Muscle layer of duodenum (tissue), 2 donors: ENCODE measurements around the gene RBM17.
"Not testable (repeated sequence)": the region's sequence is repeated elsewhere in the genome, so short reads cannot be mapped to it uniquely, and the experiment has no call there.

Experiments used
- H3K27ac ChIP-seq: one replicate; pipeline ENCODE4 v1.7.0; 2013; ENCODE audit warnings: mild to moderate bottlenecking, low read length
- H3K27me3 ChIP-seq: one replicate; pipeline ENCODE4 v1.7.0; 2013; ENCODE audit warnings: low read depth, mild to moderate bottlenecking, control low read depth, low read length
- H3K36me3 ChIP-seq, 2 donors: one replicate each; pipeline ENCODE4 v1.7.0; 2013; ENCODE audit warnings: low read length in 2 of 2, control low read depth in 1 of 2, mild to moderate bottlenecking in 1 of 2; ENCODE audit not compliant: insufficient read depth in 2 of 2, control insufficient read depth in 1 of 2
- H3K4me1 ChIP-seq, 2 donors: one replicate each; pipeline ENCODE4 v1.7.0; 2013; ENCODE audit warnings: low read length in 2 of 2, mild to moderate bottlenecking in 2 of 2, control low read depth in 1 of 2, moderate library complexity in 1 of 2; ENCODE audit not compliant: insufficient read depth in 2 of 2, control insufficient read depth in 1 of 2
- H3K4me3 ChIP-seq, 2 donors: one replicate each; pipeline ENCODE4 v1.7.0; 2013; ENCODE audit warnings: low read length in 2 of 2, low read depth in 1 of 2, mild to moderate bottlenecking in 1 of 2
- H3K9me3 ChIP-seq, 2 donors: one replicate each; pipeline ENCODE4 v1.7.0; 2013; ENCODE audit warnings: low read length in 2 of 2, control low read depth in 1 of 2, mild to moderate bottlenecking in 1 of 2; ENCODE audit not compliant: control insufficient read depth in 1 of 2
- donor health status: healthy.

RBM17 gene

DNA sequence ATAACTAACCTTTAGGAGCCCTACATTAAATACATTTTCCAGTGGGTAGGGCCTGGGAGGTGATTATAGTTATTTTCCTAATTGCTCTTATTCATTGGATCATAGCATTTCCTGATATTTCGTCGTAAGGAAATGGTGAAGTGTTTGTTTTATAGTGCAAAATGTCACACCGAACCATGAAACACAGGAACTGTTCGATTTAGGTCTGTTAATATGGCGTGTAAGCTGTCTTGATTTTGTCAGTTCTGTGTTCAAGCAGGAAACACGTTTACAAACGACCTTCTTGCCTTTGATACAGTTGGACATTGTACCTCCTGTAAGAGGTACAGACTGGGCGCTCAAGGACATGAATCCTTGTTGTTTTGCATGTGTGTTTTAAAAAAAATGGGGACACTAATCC is 14.8 kb downstream of the RBM17 start:
- Histone ChIP-seq H3K36me3 (peaks cover 37 to 51% of the 10 kb centered on the region in 2 donors), H3K4me3 (no peak overlapping the region), H3K9me3 (no peaks in the 10 kb centered on the region), H3K27ac (no peak overlapping the region), H3K4me1 (no peaks in the 10 kb centered on the region), H3K27me3 (no peaks in the 10 kb centered on the region)

GRCh38 chr10:6107616-6108015 is 18.8 kb downstream of the RBM17 start:
- H3K4me3 ChIP-seq, H3K27ac ChIP-seq, H3K27me3 ChIP-seq, H3K9me3 ChIP-seq, H3K4me1 ChIP-seq: not testable (repeated sequence)
- H3K36me3 ChIP-seq: peaks cover 53 to 66% of the 10 kb centered on the region in 2 donors

DNA sequence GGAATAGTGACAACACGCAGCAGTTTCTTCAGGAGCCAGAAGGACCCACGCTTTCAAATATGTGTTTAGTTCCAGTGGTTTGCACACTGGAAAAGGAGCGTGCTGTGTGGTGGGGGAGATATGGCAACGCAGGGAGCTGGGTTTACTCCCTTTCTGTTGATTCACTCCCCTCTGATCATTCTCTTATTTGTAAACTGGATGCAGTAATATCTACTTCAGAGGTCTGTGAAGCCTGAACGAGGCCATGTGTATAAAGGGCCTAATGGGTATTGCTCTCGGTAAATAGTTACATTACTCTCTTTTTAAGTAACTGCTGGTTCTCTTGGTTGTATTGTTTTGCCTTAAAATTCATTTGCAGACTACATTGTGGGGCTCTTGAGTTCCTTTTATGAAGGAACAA is 19.2 kb downstream of the RBM17 start:
- H3K27ac ChIP-seq: no peak overlapping the region
- peaks cover 56 to 66% of the 10 kb centered on the region in 2 donors for H3K36me3 ChIP-seq
- H3K4me1 ChIP-seq: no peaks in the 10 kb centered on the region
- no peaks in the 10 kb centered on the region for H3K9me3 ChIP-seq
- no peaks in the 10 kb centered on the region for H3K27me3 ChIP-seq
- H3K4me3 ChIP-seq: no peak overlapping the region

DNA sequence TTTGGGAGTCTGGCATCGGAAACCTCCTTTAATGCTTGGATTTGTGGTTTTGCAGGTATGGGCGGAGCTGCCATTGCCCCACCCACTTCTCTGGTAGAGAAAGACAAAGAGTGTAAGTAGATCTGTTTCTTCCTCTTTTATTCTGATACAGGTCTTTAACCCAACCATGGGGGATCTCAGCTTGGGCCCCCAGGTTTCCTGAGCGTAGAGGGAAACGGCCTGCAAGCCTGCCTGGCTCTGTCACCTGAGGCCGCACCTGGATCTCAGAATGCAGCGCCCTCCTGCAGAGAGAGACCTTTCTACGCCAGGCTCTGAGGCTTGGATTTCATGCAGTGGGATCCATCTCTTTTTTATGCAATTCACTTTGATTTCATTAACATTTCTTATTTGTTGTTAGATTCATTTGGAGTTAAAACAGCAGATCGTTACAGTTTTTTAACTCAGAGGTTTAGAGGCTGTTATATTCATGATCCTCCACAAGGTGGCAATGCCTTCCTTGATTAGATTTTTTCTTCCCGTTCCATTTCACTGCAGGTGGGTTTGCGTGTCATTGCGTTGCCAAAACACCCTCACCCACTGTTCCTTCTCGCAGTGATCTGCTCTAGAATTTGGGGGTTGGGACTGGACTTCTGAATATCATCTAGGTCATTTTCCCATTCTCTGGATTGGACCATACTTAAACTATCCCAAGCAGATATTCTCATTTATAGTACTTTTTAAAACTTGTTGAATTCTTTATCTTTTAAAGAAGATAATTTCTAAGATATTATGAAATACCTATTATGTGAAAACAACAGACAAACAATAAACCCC is 20.0 kb downstream of the RBM17 start:
- Histone ChIP-seq H3K27me3 (no peaks in the 10 kb centered on the region), H3K36me3 (peaks cover 64 to 68% of the 10 kb centered on the region in 2 donors), H3K4me1 (no peaks in the 10 kb centered on the region), H3K4me3 (no peak overlapping the region), H3K9me3 (no peaks in the 10 kb centered on the region), H3K27ac (no peak overlapping the region)

- no peak overlapping the region for H3K27ac ChIP-seq
- no peaks in the 10 kb centered on the region for H3K27me3 ChIP-seq
- H3K36me3 ChIP-seq: peaks cover 70 to 73% of the 10 kb centered on the region in 2 donors
- H3K4me1 ChIP-seq: peaks cover 0 to under 1% of the 10 kb centered on the region in 2 donors
- no peaks in the 10 kb centered on the region for H3K9me3 ChIP-seq
- no peak overlapping the region for H3K4me3 ChIP-seq
Observed at GRCh38 chr10:6109444-6109775, 20.6 kb downstream of the RBM17 start.

DNA sequence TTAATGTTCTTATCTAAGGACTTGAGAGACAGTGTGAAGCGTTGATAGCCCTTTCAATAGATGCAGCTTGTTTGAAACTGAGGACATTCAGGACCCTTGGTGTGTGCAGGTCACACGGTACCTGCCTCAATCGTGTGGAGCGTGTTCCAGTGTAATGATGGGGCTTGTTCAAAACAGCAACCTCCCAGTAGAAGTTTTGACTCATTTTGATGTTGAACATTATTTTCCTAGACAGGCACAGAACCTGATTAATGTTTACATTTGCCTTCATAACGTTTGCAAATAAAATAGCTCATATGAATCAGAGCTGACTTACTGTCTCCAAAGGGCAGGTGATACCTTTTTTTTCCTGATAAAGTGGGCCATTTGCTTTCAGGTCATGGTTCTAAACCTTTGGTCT is 21.3 kb downstream of the RBM17 start:
- Histone ChIP-seq H3K27me3 (no peaks in the 10 kb centered on the region), H3K4me1 (peaks cover 0 to 4% of the 10 kb centered on the region in 2 donors), H3K4me3 (no peak overlapping the region), H3K36me3 (peaks cover 74 to 77% of the 10 kb centered on the region in 2 donors), H3K9me3 (no peaks in the 10 kb centered on the region), H3K27ac (no peak overlapping the region)

DNA sequence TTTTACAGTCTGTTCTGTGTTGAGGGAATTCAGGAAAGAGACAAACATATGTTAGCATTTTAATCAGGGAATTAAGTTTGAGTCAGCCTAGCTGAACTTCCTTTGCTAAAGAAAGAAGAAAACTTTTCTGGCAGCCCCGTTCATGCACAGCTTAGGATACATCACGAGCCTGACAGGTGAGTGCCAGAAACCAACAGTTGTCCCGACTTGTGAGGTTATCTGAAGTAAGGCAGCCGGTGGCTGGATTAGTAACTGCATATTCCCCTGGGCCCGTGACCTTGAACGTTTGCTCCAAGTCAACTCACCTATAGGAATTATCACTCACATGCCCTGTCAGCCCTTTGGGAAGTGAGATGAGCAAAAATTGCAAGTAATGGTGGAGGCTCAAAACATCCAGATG is 24.1 kb downstream of the RBM17 start:
- Histone ChIP-seq H3K27me3 (no peaks in the 10 kb centered on the region), H3K9me3 (no peaks in the 10 kb centered on the region), H3K27ac (no peak overlapping the region), H3K4me1 (peaks cover 0 to 4% of the 10 kb centered on the region in 2 donors), H3K4me3 (no peak overlapping the region), H3K36me3 (peaks cover 66 to 71% of the 10 kb centered on the region in 2 donors)

GRCh38 chr10:6114299-6114698 is 25.5 kb downstream of the RBM17 start:
- Histone ChIP-seq H3K4me3 (no peak overlapping the region), H3K4me1 (peaks cover 0 to 4% of the 10 kb centered on the region in 2 donors), H3K36me3 (peaks cover 55 to 60% of the 10 kb centered on the region in 2 donors), H3K27ac (no peak overlapping the region), H3K9me3 (no peaks in the 10 kb centered on the region), H3K27me3 (no peaks in the 10 kb centered on the region)

GRCh38 chr10:6114805-6115341 is 26.0 kb downstream of the RBM17 start:
- H3K27ac ChIP-seq: no peak overlapping the region
- H3K9me3 ChIP-seq: no peaks in the 10 kb centered on the region
- H3K36me3 ChIP-seq: peaks cover 50 to 59% of the 10 kb centered on the region in 2 donors
- no peaks in the 10 kb centered on the region for H3K27me3 ChIP-seq
- H3K4me1 ChIP-seq: peaks cover 0 to 4% of the 10 kb centered on the region in 2 donors
- H3K4me3 ChIP-seq: no peak overlapping the region

GRCh38 chr10:6115411-6115810 is 26.6 kb downstream of the RBM17 start:
- H3K4me3 ChIP-seq: no peak overlapping the region
- H3K4me1 ChIP-seq: peaks cover 0 to 4% of the 10 kb centered on the region in 2 donors
- no peak overlapping the region for H3K27ac ChIP-seq
- H3K9me3 ChIP-seq: no peaks in the 10 kb centered on the region
- H3K27me3 ChIP-seq: no peaks in the 10 kb centered on the region
- H3K36me3 ChIP-seq: peaks cover 44 to 53% of the 10 kb centered on the region in 2 donors

- Histone ChIP-seq H3K4me3 (no peak overlapping the region), H3K4me1 (peaks cover 0 to 4% of the 10 kb centered on the region in 2 donors), H3K27ac (no peak overlapping the region)
Observed at GRCh38 chr10:6115824-6116350, 27.1 kb downstream of the RBM17 start.

More at GRCh38 chr10:6115824-6116350, 27.1 kb downstream of the RBM17 start:
- Histone ChIP-seq H3K9me3 (no peaks in the 10 kb centered on the region), H3K27me3 (no peaks in the 10 kb centered on the region), H3K36me3 (peaks cover 40 to 48% of the 10 kb centered on the region in 2 donors)
